ENCODE measurements around the gene CNOT1.

The CNOT1 gene

GRCh38 chr16:58537124-58537906 is 92.3 kb downstream of the CNOT1 start:
- Histone ChIP-seq H3K36me3 (ENCODE audit: control insufficient read depth, low read length) (peaks cover 96% of the 10 kb centered on the region), H3F3A (ENCODE audit: control insufficient read depth, insufficient read depth) (peaks cover 3% of the 10 kb centered on the region; the same call in 1 of the 2 replicates), H4K20me1 (ENCODE audit: control insufficient read depth, insufficient read depth, low read depth, low read length) (no peaks in the 10 kb centered on the region), H3K9me2 (replicated peaks; ENCODE audit: control insufficient read depth, low read length) (no peaks in the 10 kb centered on the region), H3K4me1 (ENCODE audit: control insufficient read depth, low read length) (no peaks in the 10 kb centered on the region), H3K79me2 (ENCODE audit: control insufficient read depth, low read length) (peaks cover 6% of the 10 kb centered on the region; the same call in 1 of the 2 replicates), H3K27me3 (ENCODE audit: control insufficient read depth, low read length) (no peaks in the 10 kb centered on the region), H3K27ac (ENCODE audit: low read depth, low read length) (no peak overlapping the region), H3K4me3 (ENCODE audit: low read length) (no peak overlapping the region), H3K9me3 (ENCODE audit: control insufficient read depth, insufficient read depth, low read length) (no peaks in the 10 kb centered on the region), H3K4me2 (ENCODE audit: low read length) (no peak overlapping the region)
- TF ChIP-seq EZH2phosphoT487 (IDR thresholded peaks at IDR 0.05; ENCODE audit: borderline replicate concordance, low read length) = no peak
- TF ChIP-seq CTCF (IDR thresholded peaks at IDR 0.05; ENCODE audit: low read depth, low read length, poor library complexity, severe bottlenecking) = no peak

GRCh38 chr16:58536278-58536677 is 93.3 kb downstream of the CNOT1 start:
- H3K27me3 ChIP-seq (ENCODE audit: control insufficient read depth, low read length) = no peaks in the 10 kb centered on the region
- H3K36me3 ChIP-seq (ENCODE audit: control insufficient read depth, low read length) = peaks cover 96% of the 10 kb centered on the region
- no peaks in the 10 kb centered on the region for H3K9me3 ChIP-seq (ENCODE audit: control insufficient read depth, insufficient read depth, low read length)
- H4K20me1 ChIP-seq (ENCODE audit: control insufficient read depth, insufficient read depth, low read depth, low read length) = no peaks in the 10 kb centered on the region
- peaks cover 9% of the 10 kb centered on the region; the same call in 1 of the 2 replicates for H3K79me2 ChIP-seq (ENCODE audit: control insufficient read depth, low read length)
- no peaks in the 10 kb centered on the region for H3K4me1 ChIP-seq (ENCODE audit: control insufficient read depth, low read length)
- H3K4me2 ChIP-seq (ENCODE audit: low read length) = no peak overlapping the region
- TF ChIP-seq EZH2phosphoT487 (IDR thresholded peaks at IDR 0.05; ENCODE audit: borderline replicate concordance, low read length) (no peak), CTCF (IDR thresholded peaks at IDR 0.05; ENCODE audit: low read depth, low read length, poor library complexity, severe bottlenecking) (no peak)
- H3K27ac ChIP-seq (ENCODE audit: low read depth, low read length) = no peak overlapping the region
- H3F3A ChIP-seq (ENCODE audit: control insufficient read depth, insufficient read depth) = peaks cover 3% of the 10 kb centered on the region; the same call in 1 of the 2 replicates
- H3K9me2 ChIP-seq (replicated peaks; ENCODE audit: control insufficient read depth, low read length) = no peaks in the 10 kb centered on the region
- no peak overlapping the region for H3K4me3 ChIP-seq (ENCODE audit: low read length)

- H3F3A ChIP-seq (ENCODE audit: control insufficient read depth, insufficient read depth) = peaks cover 7% of the 10 kb centered on the region
- H3K4me1 ChIP-seq (ENCODE audit: control insufficient read depth, low read length) = no peaks in the 10 kb centered on the region
- no peak overlapping the region for H3K27ac ChIP-seq (ENCODE audit: low read depth, low read length)
- H3K9me2 ChIP-seq (replicated peaks; ENCODE audit: control insufficient read depth, low read length) = no peaks in the 10 kb centered on the region
- no peaks in the 10 kb centered on the region for H3K27me3 ChIP-seq (ENCODE audit: control insufficient read depth, low read length)
- H4K20me1 ChIP-seq (ENCODE audit: control insufficient read depth, insufficient read depth, low read depth, low read length) = no peaks in the 10 kb centered on the region
- TF ChIP-seq EZH2phosphoT487 (IDR thresholded peaks at IDR 0.05; ENCODE audit: borderline replicate concordance, low read length) (no peak), CTCF (IDR thresholded peaks at IDR 0.05; ENCODE audit: low read depth, low read length, poor library complexity, severe bottlenecking) (no peak)
- no peak overlapping the region for H3K4me2 ChIP-seq (ENCODE audit: low read length)
- H3K79me2 ChIP-seq (ENCODE audit: control insufficient read depth, low read length) = peaks cover 12% of the 10 kb centered on the region
- H3K9me3 ChIP-seq (ENCODE audit: control insufficient read depth, insufficient read depth, low read length) = no peaks in the 10 kb centered on the region
- H3K4me3 ChIP-seq (ENCODE audit: low read length) = no peak overlapping the region
- peaks cover 98% of the 10 kb centered on the region for H3K36me3 ChIP-seq (ENCODE audit: control insufficient read depth, low read length)
These were observed 94.5 kb downstream of the CNOT1 start for GRCh38 chr16:58535100-58535499.

Data from DOHH2 (cell line).